ENCODE results near the gene ATG4C. TPM values are rescaled to one million over a fixed set of nuclear protein-coding genes. Genes with fewer than 3 reads are reported as not detected.

ATG4C gene
- total RNA-seq, 1 experiment from 2014 or later: 19.0 TPM

- no peaks in the 10 kb centered on the region for H3K27me3 ChIP-seq (ENCODE audit: control insufficient read depth, insufficient read depth, low read length)
- no peak overlapping the region for H3K4me3 ChIP-seq (ENCODE audit: insufficient read depth, low read depth, low read length)
- H3K36me3 ChIP-seq (replicated peaks; ENCODE audit: control insufficient read depth, insufficient read depth, low read length): no peaks in the 10 kb centered on the region
- peak; percentile 9 for DNase-seq
These were observed 57.7 kb downstream of the ATG4C start for GRCh38 chr1:62841587-62842169.

DNA sequence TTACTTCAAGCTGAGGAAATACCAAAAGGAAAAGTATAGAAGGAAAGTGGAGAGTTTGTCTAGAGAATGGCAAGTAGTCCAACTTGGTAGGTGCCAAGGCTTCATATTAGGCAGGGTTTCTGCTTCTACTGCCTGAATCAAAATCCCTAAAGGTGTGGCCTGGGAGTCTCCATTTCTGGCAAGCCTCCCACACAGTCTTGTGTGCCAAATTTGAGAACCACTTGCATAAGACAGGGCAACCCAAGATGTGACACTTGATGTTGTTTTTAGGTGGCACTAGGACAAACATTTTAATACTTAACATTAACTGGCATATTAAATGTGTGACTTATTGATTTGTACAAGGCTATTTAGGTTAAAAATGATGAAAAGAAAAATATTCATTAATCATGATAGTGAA lies 60.1 kb downstream of the ATG4C start:
- no peak for DNase-seq

DNA sequence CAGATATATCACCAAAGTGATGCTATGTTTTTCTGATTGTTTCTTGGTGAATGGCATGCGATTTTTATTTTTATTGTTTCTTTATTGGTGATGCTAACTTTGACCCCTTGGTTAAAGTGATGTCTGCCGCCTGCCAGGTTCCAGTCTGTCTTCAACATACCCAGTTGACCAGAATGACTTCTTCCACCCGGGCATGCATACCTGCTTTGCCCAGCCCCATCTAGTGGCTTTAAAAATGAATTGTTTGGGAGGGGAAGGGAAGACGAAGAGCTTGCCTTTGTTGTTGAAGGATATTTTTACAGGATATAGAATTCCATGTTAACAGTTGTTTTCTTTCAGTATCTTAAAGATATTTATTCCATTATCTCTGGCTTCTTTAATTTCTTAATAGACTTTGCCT lies 65.1 kb downstream of the ATG4C start:
- peak; percentile 20 for DNase-seq
- Histone ChIP-seq H3K36me3 (replicated peaks; ENCODE audit: control insufficient read depth, insufficient read depth, low read length) (no peaks in the 10 kb centered on the region), H3K4me3 (ENCODE audit: insufficient read depth, low read depth, low read length) (no peak overlapping the region), H3K27me3 (ENCODE audit: control insufficient read depth, insufficient read depth, low read length) (no peaks in the 10 kb centered on the region)

More for the DNA sequence above, 60.1 kb downstream of the ATG4C start:
- H3K4me3 ChIP-seq (ENCODE audit: insufficient read depth, low read depth, low read length): no peak overlapping the region
- no peaks in the 10 kb centered on the region for H3K27me3 ChIP-seq (ENCODE audit: control insufficient read depth, insufficient read depth, low read length)
- no peaks in the 10 kb centered on the region for H3K36me3 ChIP-seq (replicated peaks; ENCODE audit: control insufficient read depth, insufficient read depth, low read length)

DNA sequence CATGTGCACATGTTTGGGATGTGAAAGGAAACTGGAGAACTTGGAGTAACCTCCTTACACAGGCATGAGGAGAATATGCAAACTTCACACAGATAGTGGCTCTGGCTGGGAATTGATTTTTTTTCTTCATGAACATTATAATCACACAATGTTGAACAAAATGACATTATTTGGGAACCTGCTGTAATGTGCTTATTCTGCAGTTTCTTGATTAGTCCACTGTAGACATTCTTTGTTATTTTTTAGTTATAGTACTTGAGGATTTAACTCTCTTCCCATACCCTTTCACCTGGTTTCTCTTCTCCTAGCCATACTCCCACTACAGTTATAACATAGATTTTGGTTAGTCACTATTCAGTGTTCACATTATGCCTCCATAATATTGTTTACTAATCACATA lies 68.3 kb downstream of the ATG4C start:
- Histone ChIP-seq H3K27me3 (ENCODE audit: control insufficient read depth, insufficient read depth, low read length) (no peaks in the 10 kb centered on the region), H3K36me3 (replicated peaks; ENCODE audit: control insufficient read depth, insufficient read depth, low read length) (no peaks in the 10 kb centered on the region), H3K4me3 (ENCODE audit: insufficient read depth, low read depth, low read length) (no peak overlapping the region)
- no peak for DNase-seq

GRCh38 chr1:62856960-62857359 lies 73.0 kb downstream of the ATG4C start:
- Histone ChIP-seq H3K4me3 (ENCODE audit: insufficient read depth, low read depth, low read length) (no peak overlapping the region), H3K36me3 (replicated peaks; ENCODE audit: control insufficient read depth, insufficient read depth, low read length) (no peaks in the 10 kb centered on the region), H3K27me3 (ENCODE audit: control insufficient read depth, insufficient read depth, low read length) (no peaks in the 10 kb centered on the region)
- no peak for DNase-seq

DNA sequence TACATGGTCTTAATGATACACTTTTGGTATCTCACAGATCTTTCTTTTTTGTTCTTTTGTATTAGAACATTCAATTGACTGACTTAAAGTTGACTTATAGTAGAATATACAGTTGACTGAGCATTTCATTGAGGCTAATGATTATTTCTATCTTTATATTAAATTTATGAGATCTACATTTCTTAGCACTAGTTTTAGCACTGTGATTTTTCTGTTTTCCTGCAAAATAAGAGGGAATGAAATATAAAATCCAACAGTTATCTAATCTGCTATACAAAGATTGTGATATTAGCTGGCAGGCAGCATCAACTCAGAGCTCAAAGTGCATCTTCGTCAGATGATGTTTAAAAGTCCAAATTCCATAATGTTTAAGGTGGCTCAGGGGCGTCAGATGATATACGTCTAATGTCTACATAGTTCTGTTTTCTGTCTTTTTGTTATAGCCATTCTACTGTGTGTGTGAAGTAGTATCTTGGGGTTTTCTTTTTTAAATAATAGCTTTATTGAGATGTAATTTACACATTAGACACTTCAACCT lies 85.4 kb downstream of the ATG4C start:
- Histone ChIP-seq H3K36me3 (replicated peaks; ENCODE audit: control insufficient read depth, insufficient read depth, low read length) (no peaks in the 10 kb centered on the region; the same call in 1 of the 2 replicates), H3K4me3 (ENCODE audit: insufficient read depth, low read depth, low read length) (no peak overlapping the region), H3K27me3 (ENCODE audit: control insufficient read depth, insufficient read depth, low read length) (no peaks in the 10 kb centered on the region)
- no peak for DNase-seq

- Histone ChIP-seq H3K36me3 (replicated peaks; ENCODE audit: control insufficient read depth, insufficient read depth, low read length) (no peaks in the 10 kb centered on the region), H3K27me3 (ENCODE audit: control insufficient read depth, insufficient read depth, low read length) (no peaks in the 10 kb centered on the region), H3K4me3 (ENCODE audit: insufficient read depth, low read depth, low read length) (no peak overlapping the region)
- DNase-seq: no peak
These were observed 86.2 kb downstream of the ATG4C start for GRCh38 chr1:62870148-62870547.

GRCh38 chr1:62875676-62876075 lies 91.7 kb downstream of the ATG4C start:
- Histone ChIP-seq H3K4me3 (ENCODE audit: insufficient read depth, low read depth, low read length) (no peak overlapping the region), H3K27me3 (ENCODE audit: control insufficient read depth, insufficient read depth, low read length) (no peaks in the 10 kb centered on the region), H3K36me3 (replicated peaks; ENCODE audit: control insufficient read depth, insufficient read depth, low read length) (no peaks in the 10 kb centered on the region)
- DNase-seq: no peak

- DNase-seq: no peak
These were observed 92.6 kb downstream of the ATG4C start for GRCh38 chr1:62876535-62876934.

GRCh38 chr1:62877579-62877978 lies 93.6 kb downstream of the ATG4C start:
- no peaks in the 10 kb centered on the region for H3K27me3 ChIP-seq (ENCODE audit: control insufficient read depth, insufficient read depth, low read length)

More at GRCh38 chr1:62876535-62876934, 92.6 kb downstream of the ATG4C start:
- H3K27me3 ChIP-seq (ENCODE audit: control insufficient read depth, insufficient read depth, low read length): no peaks in the 10 kb centered on the region
- no peak overlapping the region for H3K4me3 ChIP-seq (ENCODE audit: insufficient read depth, low read depth, low read length)
- no peaks in the 10 kb centered on the region for H3K36me3 ChIP-seq (replicated peaks; ENCODE audit: control insufficient read depth, insufficient read depth, low read length)

GRCh38 chr1:62879962-62880361 lies 96.0 kb downstream of the ATG4C start:
- H3K36me3 ChIP-seq (replicated peaks; ENCODE audit: control insufficient read depth, insufficient read depth, low read length): no peaks in the 10 kb centered on the region
- H3K4me3 ChIP-seq (ENCODE audit: insufficient read depth, low read depth, low read length): no peak overlapping the region
- DNase-seq: no peak

More at GRCh38 chr1:62877579-62877978, 93.6 kb downstream of the ATG4C start:
- Histone ChIP-seq H3K36me3 (replicated peaks; ENCODE audit: control insufficient read depth, insufficient read depth, low read length) (no peaks in the 10 kb centered on the region), H3K4me3 (ENCODE audit: insufficient read depth, low read depth, low read length) (no peak overlapping the region)
- no peak for DNase-seq

GRCh38 chr1:62882201-62883104 lies 98.5 kb downstream of the ATG4C start:
- H3K27me3 ChIP-seq (ENCODE audit: control insufficient read depth, insufficient read depth, low read length): no peaks in the 10 kb centered on the region
- H3K36me3 ChIP-seq (replicated peaks; ENCODE audit: control insufficient read depth, insufficient read depth, low read length): no peaks in the 10 kb centered on the region
- H3K4me3 ChIP-seq (ENCODE audit: insufficient read depth, low read depth, low read length): no peak overlapping the region
- no peak for DNase-seq

More at GRCh38 chr1:62879962-62880361, 96.0 kb downstream of the ATG4C start:
- H3K27me3 ChIP-seq (ENCODE audit: control insufficient read depth, insufficient read depth, low read length): no peaks in the 10 kb centered on the region

- DNase-seq: no peak
- Histone ChIP-seq H3K36me3 (replicated peaks; ENCODE audit: control insufficient read depth, insufficient read depth, low read length) (no peaks in the 10 kb centered on the region), H3K27me3 (ENCODE audit: control insufficient read depth, insufficient read depth, low read length) (no peaks in the 10 kb centered on the region), H3K4me3 (ENCODE audit: insufficient read depth, low read depth, low read length) (no peak overlapping the region)
These were observed 100.3 kb downstream of the ATG4C start for GRCh38 chr1:62884156-62884740.

DNA sequence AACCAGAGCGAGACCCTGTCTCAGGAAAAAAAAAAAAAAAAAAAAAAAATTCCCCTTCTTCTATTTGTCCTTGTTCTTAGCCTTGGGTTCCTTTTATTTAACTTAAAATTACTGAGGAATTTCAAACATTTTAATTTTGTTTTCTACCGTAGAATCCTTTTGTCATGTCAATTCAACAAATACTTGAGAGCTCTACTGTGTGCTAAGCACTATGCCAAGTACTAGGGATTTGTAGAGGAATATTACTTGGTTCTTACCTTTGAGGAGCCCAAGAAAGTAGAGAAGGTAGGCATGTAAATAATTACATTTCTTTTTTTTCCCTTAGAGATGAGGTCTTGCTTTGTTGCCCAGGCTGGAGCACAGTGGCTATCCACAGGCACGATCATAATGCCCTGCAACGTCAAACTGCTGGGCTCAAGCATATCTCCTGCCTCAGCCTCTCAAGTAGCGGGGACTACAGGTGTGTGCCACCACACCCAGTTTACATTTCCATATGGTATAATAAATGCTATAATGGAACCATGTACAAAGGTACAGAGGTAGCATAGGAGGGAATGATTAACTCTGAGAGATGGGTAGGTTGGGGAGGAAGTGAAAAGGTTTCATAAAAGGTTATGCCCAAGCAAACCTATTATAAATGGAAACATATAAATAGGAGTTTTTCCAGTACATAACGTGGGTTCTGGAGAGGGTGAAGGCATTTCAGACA lies 104.0 kb downstream of the ATG4C start:
- no peaks in the 10 kb centered on the region; the same call in 1 of the 2 replicates for H3K27me3 ChIP-seq (ENCODE audit: control insufficient read depth, insufficient read depth, low read length)
- no peak overlapping the region for H3K4me3 ChIP-seq (ENCODE audit: insufficient read depth, low read depth, low read length)
- H3K36me3 ChIP-seq (replicated peaks; ENCODE audit: control insufficient read depth, insufficient read depth, low read length): no peaks in the 10 kb centered on the region
- DNase-seq: no peak

Measured in H7 (cell line).